ENCODE measurements around the gene CTSZ.

DNA sequence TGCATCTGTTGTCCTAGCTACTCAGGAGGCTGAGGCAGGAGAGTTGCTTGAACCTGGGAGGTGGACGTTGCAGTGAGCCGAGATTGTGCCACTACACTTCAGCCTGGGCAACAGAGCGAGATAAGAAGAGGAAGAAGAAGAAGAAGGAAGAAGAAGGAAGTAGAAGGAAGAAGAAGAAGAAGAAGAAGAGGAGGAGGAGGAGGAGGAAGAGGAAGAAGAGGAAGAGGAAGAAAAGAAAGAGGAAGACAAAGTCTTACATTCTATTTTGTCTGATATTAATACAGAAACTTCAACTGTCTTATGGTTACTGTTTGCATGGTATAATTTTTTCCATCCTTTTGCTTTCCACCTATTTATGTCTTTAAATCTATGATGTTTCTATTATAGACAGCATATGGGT, 33.2 kb downstream of the CTSZ start:
- TF ChIP-seq EZH2 (IDR thresholded peaks at IDR 0.05; ENCODE audit: insufficient read depth, poor library complexity, severe bottlenecking) (no peak), EZH2phosphoT487 (IDR thresholded peaks at IDR 0.05; ENCODE audit: insufficient read depth, low read depth) (no peak)
